HepG2 (cell line): ENCODE results near the gene PEAK1. TPM values are rescaled to one million over a fixed set of nuclear protein-coding genes. Genes with fewer than 3 reads are reported as not detected.

Source experiments
- CHD4 ChIP-seq: fragments of 200-600 bp; sonication (generic); IDR thresholded peaks from 2 replicates; pipeline ENCODE4 v1.7.0; 2017; ENCODE audit warnings: mild to moderate bottlenecking, low read length, borderline replicate concordance
- CSRNP2 ChIP-seq: sonication (generic); formaldehyde crosslinking; conservative IDR thresholded peaks from 2 replicates; pipeline ENCODE4 v1.8.0; 2022; ENCODE audit warnings: low read depth, missing genetic modification reagents
- EP300 ChIP-seq, 3 experiments: sonication (generic) in 1 of 3; formaldehyde crosslinking in 1 of 3; IDR thresholded peaks; 2 replicates each; pipeline versions ENCODE4 v1.5.1 to v1.6.1; 2011 to 2020; ENCODE audit warnings: low read depth in 2 of 3, low read length in 2 of 3, borderline replicate concordance in 1 of 3, improper control_type of control experiment in 1 of 3, mild to moderate bottlenecking in 1 of 3, missing genetic modification reagents in 1 of 3, moderate library complexity in 1 of 3
- GABPA ChIP-seq, 2 experiments: IDR thresholded peaks; 2 replicates each; pipeline ENCODE4 v1.6.1; 2011 to 2016; ENCODE audit warnings: low read depth in 2 of 2, low read length in 1 of 2, missing biosample characterization in 1 of 2, missing genetic modification characterization in 1 of 2
- KLF9 ChIP-seq: IDR thresholded peaks from 2 replicates; pipeline ENCODE4 v1.6.1; 2016; ENCODE audit warnings: low read depth
- KMT2B ChIP-seq: IDR thresholded peaks from 2 replicates; pipeline ENCODE4 v1.6.1; 2016; ENCODE audit warnings: missing genetic modification reagents, missing compliant biosample characterization
- MAFK ChIP-seq, 2 experiments: IDR thresholded peaks in 1 of 2; conservative IDR thresholded peaks in 1 of 2; 2 replicates each; pipeline ENCODE4 v1.6.1; 2011; ENCODE audit warnings: improper control_type of control experiment in 2 of 2, low read length in 2 of 2
- POLR2A ChIP-seq, 2 experiments: IDR thresholded peaks; 2 replicates each; pipeline ENCODE4 v1.6.1; 2011; ENCODE audit warnings: low read depth in 2 of 2, low read length in 2 of 2, mild to moderate bottlenecking in 1 of 2, moderate library complexity in 1 of 2; ENCODE audit not compliant: insufficient read depth in 1 of 2
- RBFOX2 ChIP-seq: fragments of 200-400 bp; formaldehyde crosslinking; IDR thresholded peaks from 2 replicates; pipeline ENCODE4 v1.6.1; 2017; ENCODE audit warnings: low read depth, mild to moderate bottlenecking, low read length
- RFX3 ChIP-seq: IDR thresholded peaks from 2 replicates; pipeline ENCODE4 v1.6.1; 2016; ENCODE audit warnings: missing biosample characterization, missing genetic modification reagents
- SMAD1 ChIP-seq: sonication (generic); formaldehyde crosslinking; IDR thresholded peaks from 2 replicates; pipeline ENCODE4 v1.4.0; 2020; ENCODE audit warnings: missing genetic modification reagents, low read depth, mild to moderate bottlenecking, borderline replicate concordance
- SRSF4 ChIP-seq: fragments of 200-400 bp; formaldehyde crosslinking; IDR thresholded peaks from one replicate; pipeline ENCODE4 v1.6.1; 2018; ENCODE audit warnings: mild to moderate bottlenecking, low read depth, low read length, moderate library complexity; ENCODE audit not compliant: poor library complexity, severe bottlenecking
- TEAD3 ChIP-seq: optimal IDR thresholded peaks from 2 replicates; pipeline ENCODE3; 2016; ENCODE audit warnings: borderline replicate concordance
- XRCC5 ChIP-seq: fragments of 200-400 bp; formaldehyde crosslinking; optimal IDR thresholded peaks from 2 replicates; pipeline ENCODE3; 2017; ENCODE audit warnings: mild to moderate bottlenecking, low read length
- ZNF232 ChIP-seq: sonication (generic); formaldehyde crosslinking; IDR thresholded peaks from 2 replicates; pipeline ENCODE4 v1.4.0; 2020; ENCODE audit warnings: missing genetic modification reagents, borderline replicate concordance
- ZNF451 ChIP-seq: sonication (generic); formaldehyde crosslinking; IDR thresholded peaks from 2 replicates; pipeline ENCODE4 v1.5.0; 2020; ENCODE audit warnings: mild to moderate bottlenecking, missing genetic modification reagents
- ZNF639 ChIP-seq: conservative IDR thresholded peaks from 2 replicates; pipeline ENCODE4 v1.6.1; 2018; ENCODE audit warnings: missing genetic modification reagents
- ZNF646 ChIP-seq: sonication (generic); formaldehyde crosslinking; IDR thresholded peaks from 2 replicates; pipeline ENCODE4 v1.9.0; 2021; ENCODE audit warnings: mild to moderate bottlenecking, missing genetic modification reagents
- ZNF652 ChIP-seq: IDR thresholded peaks from 2 replicates; pipeline ENCODE4 v1.6.1; 2016; ENCODE audit warnings: low read depth, borderline replicate concordance
- ZSCAN31 ChIP-seq: sonication (generic); formaldehyde crosslinking; IDR thresholded peaks from 2 replicates; pipeline ENCODE4 v1.5.0; 2020; ENCODE audit warnings: low read depth, mild to moderate bottlenecking, missing genetic modification reagents
- polyA plus RNA-seq, 8 experiments: library from polyadenylated mRNA; depleted of rRNA in 3 of 8; stranded (reverse) in 7 of 8; unstranded in 1 of 8; fragments of >200 nt; fragmentation: Illumina TruSeq in 4 of 8; extraction: Trizol in 4 of 8; gene quantifications; 2 replicates each; pipeline versions ENCODE4 v1.2.1 to v1.2.3, GENCODE V29; 2011 to 2016; ENCODE audit warnings: low read depth in 4 of 8, missing spikeins in 1 of 8, mixed read lengths in 1 of 8; ENCODE audit not compliant: insufficient read depth in 1 of 8
- total RNA-seq, 5 experiments: library from RNA; depleted of rRNA; stranded (reverse); fragments of >200 nt; fragmentation: Illumina TruSeq; extraction: Trizol; gene quantifications; 2 replicates each; pipeline ENCODE4 v1.2.3, GENCODE V29; 2016; ENCODE audit warnings: low read depth in 1 of 5

The PEAK1 gene
- total and polyA plus RNA-seq, 2 of the 13 experiments (the other 11 are each of a cell fraction or from before 2014, with no cell fraction given): 6.0 to 6.6 TPM

GRCh38 chr15:77160562-77161478, 259.1 kb downstream of the PEAK1 start (continued):
- TF ChIP-seq ZNF646 (no peak), XRCC5 (no peak), CSRNP2 (CRISPR knock-in tag) (no peak), ZNF639 (CRISPR knock-in tag) (no peak), ZSCAN31 (CRISPR knock-in tag) (no peak), ZNF451 (CRISPR knock-in tag) (no peak), ZNF652 (CRISPR knock-in tag) (peak; percentile 98), RBFOX2 (no peak), KLF9 (CRISPR knock-in tag) (no peak), ZNF232 (no peak), SRSF4 (no peak), CHD4 (0 out of 2 replicates have a peak, but pooled peaks have one; percentile 53), TEAD3 (CRISPR knock-in tag) (no peak), POLR2A (IDR thresholded peaks at IDR 0.05; ENCODE audit: insufficient read depth in 1 of 2, low read depth in 2 of 2, low read length in 2 of 2) (no peak), RFX3 (no peak), MAFK (conservative IDR thresholded peaks at IDR 0.05 in 1 of 2, IDR thresholded peaks at IDR 0.05 in 1 of 2; ENCODE audit: low read length in 2 of 2) (no peak), EP300 (IDR thresholded peaks at IDR 0.05; ENCODE audit: low read depth in 2 of 2, low read length in 2 of 2) (peak in 1 of 2 experiments; percentile 36; a peak in 1 of 4 replicates), EP300 (CRISPR knock-in tag; IDR thresholded peaks at IDR 0.05; ENCODE audit: borderline replicate concordance) (no peak), GABPA (IDR thresholded peaks at IDR 0.05; ENCODE audit: low read depth, low read length) (no peak), GABPA (CRISPR knock-in tag; IDR thresholded peaks at IDR 0.05; ENCODE audit: low read depth) (no peak), KMT2B (CRISPR knock-in tag) (no peak), SMAD1 (CRISPR knock-in tag) (no peak)
